ENCODE measurements around the gene UNC5C. TPM values are rescaled to one million over a fixed set of nuclear protein-coding genes. Genes with fewer than 3 reads are reported as not detected.
A peak's percentile ranks its signal among the peaks of the same experiment; 100 is the strongest.

The UNC5C gene
- polyA plus RNA-seq, 1 of the 3 experiments (the other 2 are of a cell fraction) = 3.3 TPM

DNA sequence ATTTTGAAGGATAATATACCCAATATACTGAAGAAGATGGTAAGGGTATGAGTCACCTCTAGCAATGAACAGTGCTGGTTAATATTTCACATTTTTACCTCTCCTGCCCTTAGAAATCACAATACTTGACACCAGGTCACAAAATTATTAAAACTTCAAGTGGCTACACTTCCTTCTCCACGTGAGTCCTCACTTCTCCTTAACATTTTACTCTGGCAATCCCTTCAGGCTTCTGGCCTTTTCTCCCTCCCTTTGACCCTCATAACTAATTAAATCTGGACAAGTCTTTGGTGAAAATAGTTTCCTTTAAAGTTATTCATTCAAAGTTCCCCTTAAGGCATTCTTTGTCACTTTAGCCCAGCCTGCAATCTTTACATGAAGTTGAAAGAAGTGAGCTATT lies 190.4 kb downstream of the UNC5C start:
- Histone ChIP-seq H3K27ac (ENCODE audit: low read depth in 2 of 2, low read length in 1 of 2) (peak overlapping the region in 1 of 2 experiments; percentile 39; a peak in 1 of 4 replicates), H3K9me2 (no peaks in the 10 kb centered on the region), H4K20me1 (ENCODE audit: insufficient read depth) (no peaks in the 10 kb centered on the region), H3K9me3 (no peaks in the 10 kb centered on the region), H3K4me1 (ENCODE audit: control insufficient read depth in 1 of 2, insufficient read depth in 2 of 2, low read depth in 1 of 2, low read length in 1 of 2) (peaks cover 0 to 18% of the 10 kb centered on the region in 2 experiments; a peak in 2 of 4 replicates), H3K4me2 (no peak overlapping the region), H3K79me2 (ENCODE audit: insufficient read depth) (no peaks in the 10 kb centered on the region), H3F3A (replicated peaks; ENCODE audit: insufficient read depth) (no peaks in the 10 kb centered on the region), H3K36me3 (replicated peaks in 1 of 2; ENCODE audit: control insufficient read depth in 1 of 2, insufficient read depth in 2 of 2, low read length in 1 of 2) (peaks cover 3 to 11% of the 10 kb centered on the region in 2 experiments), H3K4me3 (ENCODE audit: low read depth in 2 of 2, low read length in 1 of 2) (no peak overlapping the region), H3K9ac (no peak overlapping the region), H3K27me3 (ENCODE audit: insufficient read depth) (no peaks in the 10 kb centered on the region), H2AFZ (ENCODE audit: low read depth) (no peak overlapping the region)
- POLR2A ChIA-PET = no interaction called here
- WGBS (ENCODE audit: low lambda C conversion rate) = 70% methylated on average over 1 of the region's 1 CpG
- TF ChIP-seq EZH2phosphoT487 (IDR thresholded peaks at IDR 0.05; ENCODE audit: borderline replicate concordance, low read depth) (no peak), JUND (IDR thresholded peaks at IDR 0.05) (no peak), FOSL2 (IDR thresholded peaks at IDR 0.05; ENCODE audit: borderline replicate concordance, low read depth) (no peak), TAF1 (IDR thresholded peaks at IDR 0.05; ENCODE audit: borderline replicate concordance, low read depth, low read length) (no peak), NRF1 (IDR thresholded peaks at IDR 0.05; ENCODE audit: low read depth, low read length) (no peak), FOXM1 (IDR thresholded peaks at IDR 0.05; ENCODE audit: low read depth) (no peak), TCF12 (IDR thresholded peaks at IDR 0.05) (no peak), MXI1 (IDR thresholded peaks at IDR 0.05; ENCODE audit: low read depth, low read length) (no peak), FOXJ3 (CRISPR knock-in tag; IDR thresholded peaks at IDR 0.05) (no peak), RCOR1 (IDR thresholded peaks at IDR 0.05; ENCODE audit: low read length) (no peak), RAD21 (IDR thresholded peaks at IDR 0.05; ENCODE audit: low read length) (no peak), SMC3 (IDR thresholded peaks at IDR 0.05; ENCODE audit: low read depth, low read length) (no peak), NFIC (IDR thresholded peaks at IDR 0.05; ENCODE audit: borderline replicate concordance) (no peak), POLR2AphosphoS5 (IDR thresholded peaks at IDR 0.05; ENCODE audit: low read depth, low read length) (no peak)
- TF ChIP-seq, protein P1, sequence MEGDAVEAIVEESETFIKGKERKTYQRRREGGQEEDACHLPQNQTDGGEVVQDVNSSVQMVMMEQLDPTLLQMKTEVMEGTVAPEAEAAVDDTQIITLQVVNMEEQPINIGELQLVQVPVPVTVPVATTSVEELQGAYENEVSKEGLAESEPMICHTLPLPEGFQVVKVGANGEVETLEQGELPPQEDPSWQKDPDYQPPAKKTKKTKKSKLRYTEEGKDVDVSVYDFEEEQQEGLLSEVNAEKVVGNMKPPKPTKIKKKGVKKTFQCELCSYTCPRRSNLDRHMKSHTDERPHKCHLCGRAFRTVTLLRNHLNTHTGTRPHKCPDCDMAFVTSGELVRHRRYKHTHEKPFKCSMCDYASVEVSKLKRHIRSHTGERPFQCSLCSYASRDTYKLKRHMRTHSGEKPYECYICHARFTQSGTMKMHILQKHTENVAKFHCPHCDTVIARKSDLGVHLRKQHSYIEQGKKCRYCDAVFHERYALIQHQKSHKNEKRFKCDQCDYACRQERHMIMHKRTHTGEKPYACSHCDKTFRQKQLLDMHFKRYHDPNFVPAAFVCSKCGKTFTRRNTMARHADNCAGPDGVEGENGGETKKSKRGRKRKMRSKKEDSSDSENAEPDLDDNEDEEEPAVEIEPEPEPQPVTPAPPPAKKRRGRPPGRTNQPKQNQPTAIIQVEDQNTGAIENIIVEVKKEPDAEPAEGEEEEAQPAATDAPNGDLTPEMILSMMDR (IDR thresholded peaks at IDR 0.05) = no peak
- TF ChIP-seq, protein P2, sequence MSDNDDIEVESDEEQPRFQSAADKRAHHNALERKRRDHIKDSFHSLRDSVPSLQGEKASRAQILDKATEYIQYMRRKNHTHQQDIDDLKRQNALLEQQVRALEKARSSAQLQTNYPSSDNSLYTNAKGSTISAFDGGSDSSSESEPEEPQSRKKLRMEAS (IDR thresholded peaks at IDR 0.05; ENCODE audit: low read depth) = no peak
- TF ChIP-seq, protein P3, sequence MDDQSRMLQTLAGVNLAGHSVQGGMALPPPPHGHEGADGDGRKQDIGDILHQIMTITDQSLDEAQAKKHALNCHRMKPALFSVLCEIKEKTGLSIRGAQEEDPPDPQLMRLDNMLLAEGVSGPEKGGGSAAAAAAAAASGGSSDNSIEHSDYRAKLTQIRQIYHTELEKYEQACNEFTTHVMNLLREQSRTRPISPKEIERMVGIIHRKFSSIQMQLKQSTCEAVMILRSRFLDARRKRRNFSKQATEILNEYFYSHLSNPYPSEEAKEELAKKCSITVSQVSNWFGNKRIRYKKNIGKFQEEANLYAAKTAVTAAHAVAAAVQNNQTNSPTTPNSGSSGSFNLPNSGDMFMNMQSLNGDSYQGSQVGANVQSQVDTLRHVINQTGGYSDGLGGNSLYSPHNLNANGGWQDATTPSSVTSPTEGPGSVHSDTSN (IDR thresholded peaks at IDR 0.05) = no peak
- TF ChIP-seq, protein P4, sequence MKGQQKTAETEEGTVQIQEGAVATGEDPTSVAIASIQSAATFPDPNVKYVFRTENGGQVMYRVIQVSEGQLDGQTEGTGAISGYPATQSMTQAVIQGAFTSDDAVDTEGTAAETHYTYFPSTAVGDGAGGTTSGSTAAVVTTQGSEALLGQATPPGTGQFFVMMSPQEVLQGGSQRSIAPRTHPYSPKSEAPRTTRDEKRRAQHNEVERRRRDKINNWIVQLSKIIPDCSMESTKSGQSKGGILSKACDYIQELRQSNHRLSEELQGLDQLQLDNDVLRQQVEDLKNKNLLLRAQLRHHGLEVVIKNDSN (IDR thresholded peaks at IDR 0.05; ENCODE audit: borderline replicate concordance, low read depth) = no peak
- TF ChIP-seq, protein P5, sequence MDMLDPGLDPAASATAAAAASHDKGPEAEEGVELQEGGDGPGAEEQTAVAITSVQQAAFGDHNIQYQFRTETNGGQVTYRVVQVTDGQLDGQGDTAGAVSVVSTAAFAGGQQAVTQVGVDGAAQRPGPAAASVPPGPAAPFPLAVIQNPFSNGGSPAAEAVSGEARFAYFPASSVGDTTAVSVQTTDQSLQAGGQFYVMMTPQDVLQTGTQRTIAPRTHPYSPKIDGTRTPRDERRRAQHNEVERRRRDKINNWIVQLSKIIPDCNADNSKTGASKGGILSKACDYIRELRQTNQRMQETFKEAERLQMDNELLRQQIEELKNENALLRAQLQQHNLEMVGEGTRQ (IDR thresholded peaks at IDR 0.05; ENCODE audit: borderline replicate concordance, low read depth, low read length) = no peak
- CTCF ChIA-PET = interaction anchor here (1.1 kb wide), 1 partner anchor 192 kb away, joined by 3 read pairs; no protein-coding TSS in a partner anchor
- no peak for DNase-seq
